Endothelial cell of umbilical vein (primary cell): ENCODE measurements around the gene ZNF598. TPM values are rescaled to one million over a fixed set of nuclear protein-coding genes. Genes with fewer than 3 reads are reported as not detected.
"Not testable (repeated sequence)": the region's sequence is repeated elsewhere in the genome, so short reads cannot be mapped to it uniquely, and the experiment has no call there.

Experiments used
- BruUV-seq: library from RNA; stranded (reverse); fragments of 400-500 nt; replicated peaks from 2 replicates; lab custom pipeline; 2021; lab: Mats Ljungman, UMichigan
- CTCF ChIA-PET: fragments of 300-600, 350-600 bp; sonication (Branson Sonifier 250); formaldehyde crosslinking; loops from one replicate; lab custom pipeline; 2021; ENCODE audit warnings: antibody characterized with exemption, inconsistent platforms; lab: Charles Lee
- POLR2A ChIA-PET: fragments of 300-600, 350-600 bp; sonication (Branson Sonifier 250); formaldehyde crosslinking; loops from one replicate; lab custom pipeline; 2021; ENCODE audit warnings: antibody characterized with exemption, inconsistent platforms; lab: Charles Lee
- DNase-seq: peaks from one replicate; pipeline ENCODE4 v3.0.0-alpha.2; 2011; ENCODE audit warnings: low read depth, low spot score
- FAIRE-seq: peaks from 2 replicates; lab custom pipeline; 2011; peaks lifted over from hg19 to GRCh38; lab: Jason Lieb, UNC
- H2AFZ ChIP-seq: 2 replicates; pipeline ENCODE4 v1.6.0; 2012; ENCODE audit warnings: low read depth, low read length, control low read depth, inconsistent platforms
- H3K27ac ChIP-seq: 2 replicates; pipeline ENCODE4 v1.5.1; 2011; ENCODE audit warnings: low read depth, mild to moderate bottlenecking, control low read depth, low read length, moderate library complexity; ENCODE audit not compliant: insufficient read depth
- H3K27me3 ChIP-seq, 2 experiments: 2 replicates each; pipeline versions ENCODE4 v1.6.0 to v1.6.1; 2011; ENCODE audit warnings: low read length in 2 of 2, mixed read lengths in 1 of 2; ENCODE audit not compliant: control insufficient read depth in 2 of 2, insufficient read depth in 2 of 2
- H3K36me3 ChIP-seq, 2 experiments: 2 replicates in 1 of 2; 3 replicates in 1 of 2; pipeline ENCODE4 v1.5.1; 2011; ENCODE audit warnings: low read length in 2 of 2, mild to moderate bottlenecking in 1 of 2, moderate library complexity in 1 of 2; ENCODE audit not compliant: control insufficient read depth in 2 of 2, insufficient read depth in 2 of 2; ENCODE audit errors: extremely low read depth in 1 of 2
- H3K4me1 ChIP-seq: 3 replicates; pipeline ENCODE4 v1.5.1; 2011; ENCODE audit warnings: mild to moderate bottlenecking, low read length; ENCODE audit not compliant: control insufficient read depth, insufficient read depth; ENCODE audit errors: extremely low read depth
- H3K4me2 ChIP-seq: 2 replicates; pipeline ENCODE4 v1.6.1; 2011; ENCODE audit warnings: low read length, control low read depth, mixed read lengths; ENCODE audit not compliant: insufficient read depth
- H3K4me3 ChIP-seq, 3 experiments: fragments of 200-600 bp in 1 of 3; sonication (generic), shearing (Covaris generic) in 1 of 3; replicated peaks in 1 of 3; 2 replicates each; pipeline ENCODE4 v1.5.1; 2011 to 2016; ENCODE audit warnings: control low read depth in 3 of 3, low read length in 3 of 3, mild to moderate bottlenecking in 2 of 3, inconsistent platforms in 1 of 3, low read depth in 1 of 3, moderate library complexity in 1 of 3; ENCODE audit not compliant: insufficient read depth in 1 of 3
- H3K79me2 ChIP-seq: 2 replicates; pipeline ENCODE4 v1.6.0; 2012; ENCODE audit warnings: low read length, inconsistent platforms; ENCODE audit not compliant: control insufficient read depth, insufficient read depth
- H3K9ac ChIP-seq: replicated peaks from 2 replicates; pipeline ENCODE3; 2011; ENCODE audit warnings: low read length, control low read depth; ENCODE audit not compliant: insufficient read depth; ENCODE audit errors: extremely low read depth
- H3K9me1 ChIP-seq: replicated peaks from 3 replicates; pipeline ENCODE4 v1.6.0; 2011; ENCODE audit warnings: mild to moderate bottlenecking, low read length; ENCODE audit not compliant: control insufficient read depth, insufficient read depth; ENCODE audit errors: extremely low read depth
- H3K9me3 ChIP-seq: replicated peaks from 2 replicates; pipeline ENCODE4 v1.5.1; 2012; ENCODE audit warnings: low read length, inconsistent platforms; ENCODE audit not compliant: control insufficient read depth, insufficient read depth
- H4K20me1 ChIP-seq: replicated peaks from 2 replicates; pipeline ENCODE3; 2011; ENCODE audit warnings: mild to moderate bottlenecking, low read length; ENCODE audit not compliant: control insufficient read depth, insufficient read depth; ENCODE audit errors: extremely low read depth
- EZH2 ChIP-seq: IDR thresholded peaks from 2 replicates; pipeline ENCODE4 v1.6.1; 2012; ENCODE audit warnings: borderline replicate concordance, low read depth, mild to moderate bottlenecking, moderate library complexity, low read length, inconsistent platforms; ENCODE audit not compliant: severe bottlenecking
- FOS ChIP-seq: IDR thresholded peaks from 2 replicates; pipeline ENCODE4 v1.6.1; 2011; ENCODE audit warnings: mild to moderate bottlenecking, low read length, moderate library complexity, borderline replicate concordance; ENCODE audit not compliant: insufficient read depth
- GATA2 ChIP-seq: IDR thresholded peaks from 2 replicates; pipeline ENCODE4 v1.7.0; 2011; ENCODE audit warnings: low read depth, mild to moderate bottlenecking, moderate library complexity, mixed read lengths, low read length; ENCODE audit not compliant: insufficient read length, insufficient read depth
- JUN ChIP-seq: IDR thresholded peaks from 2 replicates; pipeline ENCODE4 v1.6.1; 2011; ENCODE audit warnings: borderline replicate concordance, low read depth; ENCODE audit not compliant: insufficient read length, insufficient read depth
- MYC ChIP-seq: IDR thresholded peaks from one replicate; pipeline ENCODE4 v1.6.1; 2011; ENCODE audit warnings: mild to moderate bottlenecking, low read depth, low read length
- POLR2A ChIP-seq: IDR thresholded peaks from 2 replicates; pipeline ENCODE4 v1.6.1; 2012; ENCODE audit warnings: low read depth, mild to moderate bottlenecking, control low read depth, low read length
- POLR2AphosphoS5 ChIP-seq: IDR thresholded peaks from 2 replicates; pipeline ENCODE4 v1.6.1; 2012; ENCODE audit warnings: low read depth, mild to moderate bottlenecking, control low read depth, low read length, moderate library complexity; ENCODE audit not compliant: insufficient read depth
- dilution Hi-C: fragments of 300-500 bp; cut with MboI; formaldehyde crosslinking; loops from one replicate; pipeline ENCODE4 v1.15.0; 2019; ENCODE audit warnings: low sequenced_read_pairs; ENCODE audit not compliant: extremely low pct_ligation_motif_present
- intact Hi-C: fragments of 100-400 bp; cut with micrococcal nuclease; formaldehyde crosslinking; loops from one replicate; pipeline ENCODE4 v1.10.0; 2022
- polyA plus RNA-seq, 4 experiments: library from polyadenylated mRNA; depleted of rRNA in 3 of 4; stranded (reverse) in 3 of 4; unstranded in 1 of 4; fragments of >200 nt; gene quantifications; 2 replicates each; pipeline versions ENCODE4 v1.2.1 to v1.2.3, GENCODE V29; 2011 to 2012; ENCODE audit warnings: missing spikeins in 1 of 4
- total RNA-seq: library from RNA; stranded (reverse); gene quantifications from 2 replicates; pipeline ENCODE4 v1.2.3, GENCODE V29; 2021
- TF ChIP-seq, protein P1 (sequence below), 2 donors: IDR thresholded peaks; 1 replicate in 1 of 2; 2 replicates in 1 of 2; pipeline ENCODE4 v1.5.1; 2011; ENCODE audit warnings: low read length in 2 of 2, mild to moderate bottlenecking in 2 of 2, moderate library complexity in 2 of 2, control low read depth in 1 of 2, inconsistent platforms in 1 of 2, low read depth in 1 of 2; ENCODE audit not compliant: insufficient read depth in 1 of 2; ENCODE audit errors: extremely low read depth in 1 of 2
- TF ChIP-seq, protein P2 (sequence below): IDR thresholded peaks from 2 replicates; pipeline ENCODE4 v1.6.1; 2011; ENCODE audit not compliant: insufficient read depth, insufficient read length

Gene ZNF598
- total and polyA plus RNA-seq, 2 donors (not counting 3 experiments of a cell fraction or from before 2014, with no cell fraction given), result 43.3 to 67.0 TPM

DNA sequence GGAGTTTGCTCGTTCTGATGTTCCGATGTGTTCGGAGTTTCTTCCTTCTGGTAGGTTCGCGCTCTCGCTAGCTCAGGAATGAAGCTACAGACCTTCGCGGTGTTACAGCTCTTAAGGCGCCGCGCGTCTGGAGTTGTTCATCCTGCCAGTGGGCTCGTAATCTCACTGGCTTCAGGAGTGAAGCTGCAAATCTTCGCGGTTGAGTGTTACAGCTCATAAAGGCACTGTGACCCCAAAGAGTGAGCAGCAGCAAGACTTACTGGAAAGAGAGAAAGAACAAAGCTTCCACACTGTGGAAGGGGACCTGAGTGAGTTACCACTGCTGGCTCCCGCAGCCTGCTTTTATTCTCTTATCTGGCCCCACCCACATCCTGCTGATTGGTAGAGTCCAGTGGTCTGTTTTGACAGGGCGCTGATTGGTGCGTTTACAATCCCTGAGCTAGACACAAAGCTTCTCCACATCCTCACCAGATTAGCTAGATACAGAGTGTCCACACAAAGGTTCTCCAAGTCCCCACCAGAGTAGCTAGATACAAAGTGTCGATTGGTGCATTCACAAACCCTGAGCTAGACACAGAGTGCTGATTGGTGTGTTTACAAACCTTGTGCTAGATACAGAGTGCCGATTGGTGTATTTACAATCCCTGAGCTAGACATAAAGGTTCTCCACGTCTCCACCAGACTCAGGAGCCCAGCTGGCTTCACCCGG, 52.0 kb downstream of the ZNF598 start:
- CTCF ChIA-PET, POLR2A ChIA-PET: not testable (repeated sequence)

DNA sequence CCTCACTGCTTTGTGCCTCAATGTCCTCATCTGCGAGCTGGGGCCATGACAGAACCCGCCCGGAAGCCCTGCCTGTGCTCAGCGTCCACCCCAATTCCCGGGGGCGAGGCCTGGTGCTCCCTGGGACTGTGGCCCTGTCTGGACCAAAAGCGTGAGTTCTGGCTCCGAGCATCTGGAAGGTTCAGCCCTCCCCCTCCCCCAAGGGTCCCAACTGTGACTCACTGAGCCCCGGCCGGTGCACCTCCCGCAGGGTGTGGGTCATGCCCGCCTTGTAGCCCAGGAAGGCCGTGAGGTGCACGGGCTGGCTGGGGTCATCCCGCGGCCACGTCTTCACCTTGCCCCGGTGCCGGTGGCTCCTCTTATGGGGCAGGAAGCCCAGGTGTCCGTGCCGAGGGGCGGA, 55.9 kb downstream of the ZNF598 start:
- H4K20me1 ChIP-seq, result no peaks in the 10 kb centered on the region
- H3K27me3 ChIP-seq, result no peaks in the 10 kb centered on the region
- no peak overlapping the region for H2AFZ ChIP-seq
- H3K36me3 ChIP-seq, result no peaks in the 10 kb centered on the region
- no peaks in the 10 kb centered on the region for H3K9me1 ChIP-seq
- POLR2A ChIA-PET, result no interaction called here
- no peak overlapping the region for H3K4me3 ChIP-seq
- H3K27ac ChIP-seq, result no peak overlapping the region
- dilution Hi-C loops (no loop called here), intact Hi-C loops (no loop called here)
- no peak for DNase-seq
- no peaks in the 10 kb centered on the region for H3K9me3 ChIP-seq
- no peak overlapping the region for H3K4me2 ChIP-seq
- H3K4me1 ChIP-seq, result no peaks in the 10 kb centered on the region
- H3K79me2 ChIP-seq, result no peaks in the 10 kb centered on the region
- no TSS peak for BruUV-seq
- CTCF ChIA-PET, result interaction anchor here (1.5 kb wide), 1 partner anchor 11 kb away, joined by 3 read pairs; the partner anchor contains the start of gene RPS2
- TF ChIP-seq EZH2 (no peak), POLR2A (no peak), POLR2AphosphoS5 (no peak), JUN (no peak), GATA2 (no peak), MYC (no peak), FOS (no peak)
- TF ChIP-seq, protein P1, sequence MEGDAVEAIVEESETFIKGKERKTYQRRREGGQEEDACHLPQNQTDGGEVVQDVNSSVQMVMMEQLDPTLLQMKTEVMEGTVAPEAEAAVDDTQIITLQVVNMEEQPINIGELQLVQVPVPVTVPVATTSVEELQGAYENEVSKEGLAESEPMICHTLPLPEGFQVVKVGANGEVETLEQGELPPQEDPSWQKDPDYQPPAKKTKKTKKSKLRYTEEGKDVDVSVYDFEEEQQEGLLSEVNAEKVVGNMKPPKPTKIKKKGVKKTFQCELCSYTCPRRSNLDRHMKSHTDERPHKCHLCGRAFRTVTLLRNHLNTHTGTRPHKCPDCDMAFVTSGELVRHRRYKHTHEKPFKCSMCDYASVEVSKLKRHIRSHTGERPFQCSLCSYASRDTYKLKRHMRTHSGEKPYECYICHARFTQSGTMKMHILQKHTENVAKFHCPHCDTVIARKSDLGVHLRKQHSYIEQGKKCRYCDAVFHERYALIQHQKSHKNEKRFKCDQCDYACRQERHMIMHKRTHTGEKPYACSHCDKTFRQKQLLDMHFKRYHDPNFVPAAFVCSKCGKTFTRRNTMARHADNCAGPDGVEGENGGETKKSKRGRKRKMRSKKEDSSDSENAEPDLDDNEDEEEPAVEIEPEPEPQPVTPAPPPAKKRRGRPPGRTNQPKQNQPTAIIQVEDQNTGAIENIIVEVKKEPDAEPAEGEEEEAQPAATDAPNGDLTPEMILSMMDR (IDR thresholded peaks at IDR 0.05; ENCODE audit: extremely low read depth in 1 of 2, insufficient read depth in 1 of 2, low read depth in 1 of 2, low read length in 2 of 2), result no peak
- TF ChIP-seq, protein P2, sequence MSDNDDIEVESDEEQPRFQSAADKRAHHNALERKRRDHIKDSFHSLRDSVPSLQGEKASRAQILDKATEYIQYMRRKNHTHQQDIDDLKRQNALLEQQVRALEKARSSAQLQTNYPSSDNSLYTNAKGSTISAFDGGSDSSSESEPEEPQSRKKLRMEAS, result no peak
- FAIRE-seq, result no peak
- no peak overlapping the region for H3K9ac ChIP-seq

More for the DNA sequence above, 52.0 kb downstream of the ZNF598 start:
- H3K27ac ChIP-seq, H3K9me1 ChIP-seq, BruUV-seq, FAIRE-seq, H3K36me3 ChIP-seq, H2AFZ ChIP-seq, H3K4me2 ChIP-seq, H4K20me1 ChIP-seq, H3K4me1 ChIP-seq, intact Hi-C loops, H3K9me3 ChIP-seq, DNase-seq, H3K4me3 ChIP-seq, H3K27me3 ChIP-seq, H3K9ac ChIP-seq, dilution Hi-C loops: not testable (repeated sequence)
- H3K79me2 ChIP-seq, result peaks cover 19% of the 10 kb centered on the region
